Activated CD4-positive, alpha-beta T cell treated with anti-CD3 and anti-CD28 coated beads, Interleukin-2, Interleukin-6, amounts not matched to agents 100 ng/mL and 50 ng/mL, durations not matched to agents 16 hours and 8 hours (primary cell): ENCODE data around the gene SPP1.
"Not testable (repeated sequence)": the region's sequence is repeated elsewhere in the genome, so short reads cannot be mapped to it uniquely, and the experiment has no call there.

ENCODE experiments used
- DNase-seq: peaks from one replicate; pipeline ENCODE4 v3.0.0-alpha.2; 2020

The SPP1 gene

GRCh38 chr4:87975466-87975865 is at the start of gene SPP1:
SPP1 (plus strand) TSS chr4:87975714; CDS start chr4:87976896, 1,182 bp downstream.
- peak; percentile 34 for DNase-seq

DNA sequence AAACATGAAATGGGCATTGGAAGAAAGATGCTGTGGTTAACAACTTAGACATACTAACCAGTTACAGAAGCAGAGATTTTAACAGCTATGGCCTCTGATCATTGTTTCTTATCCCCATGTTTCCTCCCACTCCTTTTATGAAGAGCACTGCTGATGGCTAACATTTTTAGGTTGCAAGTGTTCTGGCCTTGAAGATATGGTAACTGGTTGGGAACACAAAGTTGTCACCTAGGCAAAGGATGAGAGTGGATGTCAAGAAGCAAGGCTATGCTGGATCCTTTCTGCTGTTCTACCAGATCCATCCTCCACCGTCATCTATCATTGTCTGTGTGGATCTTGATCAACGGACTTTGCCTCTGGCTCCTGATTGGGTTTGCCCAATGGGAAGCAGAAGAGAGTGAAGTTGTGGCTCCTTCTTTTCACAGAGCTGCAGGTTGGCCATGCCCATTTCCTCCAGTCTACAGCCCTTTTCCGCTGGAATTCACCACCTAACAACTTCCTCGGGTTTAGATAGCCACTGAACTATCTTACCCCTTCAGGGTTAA is 48.9 kb upstream of the SPP1 start:
- no peak for DNase-seq

DNA sequence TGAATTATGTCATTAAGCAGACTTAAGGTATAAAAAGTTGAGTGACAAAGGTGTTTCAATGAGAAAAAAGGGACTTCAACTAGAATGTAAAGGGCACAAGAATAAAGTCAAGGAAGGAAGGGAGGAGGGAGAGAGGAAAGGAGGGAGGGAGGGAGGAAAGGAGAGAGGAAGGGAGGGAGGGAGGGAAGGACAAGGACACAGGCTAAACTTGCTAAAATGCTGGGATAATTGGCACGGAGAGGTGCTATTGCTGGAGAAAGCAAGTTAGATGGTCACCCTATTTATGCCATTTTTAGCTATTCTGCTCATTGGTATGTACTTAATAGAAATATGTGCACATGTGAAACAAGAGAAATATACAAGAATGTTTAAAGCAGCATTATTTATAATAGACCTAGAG is 44.9 kb upstream of the SPP1 start:
- no peak for DNase-seq

- no peak for DNase-seq
Measured at GRCh38 chr4:87931932-87932331, 43.6 kb upstream of the SPP1 start.

GRCh38 chr4:87932718-87933141 is 42.8 kb upstream of the SPP1 start:
- no peak for DNase-seq

DNA sequence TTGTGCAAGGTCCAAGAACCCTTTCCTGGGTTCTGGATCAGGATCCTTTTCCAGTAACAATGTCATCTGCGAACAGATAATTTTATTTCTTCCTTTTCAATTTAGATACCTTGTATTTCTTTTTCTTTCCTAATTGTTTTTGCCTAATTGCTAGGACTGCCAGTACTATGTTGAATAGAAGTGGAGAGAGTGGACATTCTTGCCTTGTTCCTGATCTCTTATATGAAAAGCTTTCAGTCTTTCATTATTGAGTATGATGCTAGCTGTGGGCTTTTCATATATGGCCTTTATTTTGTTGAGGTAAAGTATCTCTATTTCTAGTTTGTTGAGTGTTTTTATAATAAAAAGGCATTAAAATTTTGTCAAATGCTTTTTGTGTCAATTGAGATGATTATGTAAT is 42.2 kb upstream of the SPP1 start:
- DNase-seq = no peak

- DNase-seq = no peak
Measured at GRCh38 chr4:87934157-87934704, 41.3 kb upstream of the SPP1 start.

DNA sequence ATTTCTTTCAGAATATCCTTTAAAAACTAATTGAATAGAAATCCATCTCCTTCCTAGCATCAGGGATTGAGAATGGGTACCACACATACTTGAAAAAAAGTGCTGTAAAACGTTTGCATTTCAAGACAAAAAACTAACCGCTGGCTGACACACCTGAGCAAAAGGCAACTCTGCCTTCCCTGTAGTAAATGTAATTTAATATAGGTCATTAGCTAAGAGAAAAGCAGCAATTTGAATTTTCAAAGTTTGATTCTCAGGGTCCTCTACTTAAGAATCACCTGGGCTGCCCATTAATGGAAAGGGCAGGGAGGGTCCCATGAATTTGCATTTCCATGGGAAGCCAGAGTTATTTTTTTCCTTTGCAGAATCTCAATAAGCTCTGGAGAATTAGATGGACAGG is 40.5 kb upstream of the SPP1 start:
- no peak for DNase-seq

DNA sequence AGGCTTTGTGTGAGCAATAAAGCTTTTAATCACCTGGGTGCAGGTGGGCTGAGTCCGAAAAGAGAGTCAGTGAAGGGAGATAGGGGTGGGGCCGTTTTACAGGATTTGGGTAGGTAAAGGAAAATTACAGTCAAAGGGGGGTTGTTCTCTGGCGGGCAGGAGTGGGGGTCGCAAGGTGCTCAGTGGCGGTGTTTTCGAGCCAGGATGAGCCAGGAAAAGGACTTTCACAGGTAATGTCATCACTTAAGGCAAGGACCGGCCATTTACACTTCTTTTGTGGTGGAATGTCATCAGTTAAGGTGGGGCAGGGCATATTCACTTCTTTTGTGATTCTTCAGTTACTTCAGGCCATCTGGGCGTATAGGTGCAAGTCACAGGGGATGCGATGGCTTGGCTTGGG is 39.6 kb upstream of the SPP1 start:
- not testable (repeated sequence) for DNase-seq

- no peak for DNase-seq
Measured at GRCh38 chr4:87937523-87937922, 38.0 kb upstream of the SPP1 start.

DNA sequence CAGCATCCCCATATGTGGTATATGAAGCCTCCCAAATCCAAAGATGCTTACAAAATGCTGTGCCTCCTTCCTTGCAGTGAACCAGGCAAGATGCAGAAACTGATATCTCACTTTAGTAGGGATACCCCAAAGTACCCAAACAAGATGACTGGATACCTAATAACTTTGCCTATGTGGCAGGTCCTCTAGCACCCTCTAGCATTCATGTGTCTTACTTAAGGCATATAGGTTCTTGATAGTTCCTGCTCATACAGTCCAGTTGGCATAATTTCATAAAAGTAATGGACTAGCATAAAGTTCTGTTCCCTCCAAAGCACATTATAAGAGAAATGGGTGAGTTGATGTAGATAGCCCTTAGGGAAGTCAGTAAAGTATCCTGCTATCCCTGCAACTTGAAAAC is 36.8 kb upstream of the SPP1 start:
- no peak for DNase-seq

DNA sequence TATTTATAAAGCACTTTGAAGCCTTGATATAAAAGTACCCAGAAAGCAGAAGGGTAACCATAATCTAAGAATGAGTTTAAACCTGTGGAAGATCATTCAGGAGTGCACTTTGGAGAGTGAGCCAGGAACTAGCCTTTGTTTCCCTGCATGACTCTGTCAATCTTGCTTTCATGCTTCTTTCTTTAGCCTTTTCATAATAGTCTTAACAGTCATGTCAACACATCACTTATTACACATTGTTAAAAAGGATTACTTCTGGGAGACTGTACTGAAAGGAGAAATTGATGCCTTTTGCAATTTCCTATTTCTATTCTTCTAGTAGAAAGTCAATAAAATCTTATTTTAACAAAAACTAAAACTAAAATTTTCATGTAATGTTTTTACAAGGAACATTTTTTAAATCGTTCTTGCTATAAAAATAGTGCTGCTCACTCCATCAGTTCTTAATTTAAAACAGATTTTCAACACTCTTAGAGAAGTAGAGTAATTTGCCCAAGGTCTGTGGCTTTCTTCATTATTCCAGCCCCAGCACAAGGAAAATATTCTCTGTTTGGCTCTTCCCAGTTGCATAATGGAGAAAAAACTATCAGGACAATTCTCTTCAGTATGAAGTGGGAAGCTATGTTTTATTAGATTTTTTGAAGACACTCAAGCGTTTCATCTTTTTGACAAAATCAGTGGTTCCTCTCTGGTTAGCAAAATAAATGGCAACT is 35.4 kb upstream of the SPP1 start:
- no peak for DNase-seq

- not testable (repeated sequence) for DNase-seq
Measured at GRCh38 chr4:87940809-87941208, 34.7 kb upstream of the SPP1 start.

DNA sequence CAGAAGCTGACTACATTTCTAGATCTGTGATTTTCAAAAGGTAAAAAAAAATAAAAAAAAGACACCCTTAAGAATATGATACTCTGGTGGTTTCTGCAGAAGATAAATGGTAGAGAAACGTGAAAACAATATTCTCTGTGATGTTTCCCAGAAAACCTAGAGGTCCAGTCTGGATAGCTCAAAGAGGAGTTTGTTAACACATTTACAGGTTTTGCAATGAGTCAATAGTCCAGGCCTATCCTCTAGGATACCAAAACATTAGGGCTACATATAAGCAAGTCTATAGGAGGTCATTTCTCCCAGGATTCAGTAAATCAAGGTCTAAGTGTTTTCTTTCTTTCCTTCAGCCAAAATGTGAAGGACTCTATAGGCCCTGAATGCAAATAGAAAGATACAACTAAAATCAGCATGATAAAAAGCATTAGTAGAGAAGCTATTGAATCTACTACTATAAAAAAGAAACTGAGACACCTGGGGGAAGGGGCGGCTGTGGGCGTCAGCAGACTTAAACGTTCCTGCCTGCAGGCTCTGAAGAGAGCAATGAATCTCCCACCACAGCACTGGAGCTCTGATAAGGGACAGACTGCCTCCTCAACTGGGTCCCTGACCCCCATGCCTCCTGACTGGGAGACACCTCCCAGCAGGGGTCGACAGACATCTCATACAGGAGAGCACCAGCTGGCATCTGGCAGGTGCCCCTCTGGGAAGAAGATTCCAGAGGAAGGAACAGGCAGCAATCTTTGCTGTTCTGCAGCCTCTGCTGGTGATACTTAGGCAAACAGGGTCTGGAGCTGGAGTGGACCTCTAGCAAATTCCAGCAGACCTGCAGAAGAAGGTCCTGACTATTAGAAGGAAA is 33.7 kb upstream of the SPP1 start:
- DNase-seq = no peak

- no peak for DNase-seq
Measured at GRCh38 chr4:87943660-87944149, 31.8 kb upstream of the SPP1 start.

GRCh38 chr4:87944967-87945366 is 30.5 kb upstream of the SPP1 start:
- no peak for DNase-seq

DNA sequence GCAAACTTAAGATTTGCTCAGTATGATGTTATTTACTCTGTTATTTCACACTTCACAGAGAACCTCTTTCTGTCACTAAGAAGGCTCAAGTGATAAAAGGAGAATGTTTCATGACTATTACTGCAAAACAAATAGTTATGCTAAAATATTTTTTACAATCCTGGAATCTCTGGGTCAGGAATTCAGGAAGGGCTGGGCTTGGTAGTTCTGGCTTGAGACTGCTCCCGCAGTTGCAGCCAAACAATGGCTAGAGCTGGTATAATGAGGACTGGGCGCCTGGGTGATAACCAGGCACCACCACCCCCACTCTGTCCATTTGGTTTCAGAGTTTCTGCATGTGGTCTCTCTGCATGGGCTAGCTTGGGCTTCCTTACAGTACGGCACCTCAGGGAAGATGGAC is 28.7 kb upstream of the SPP1 start:
- DNase-seq = no peak

GRCh38 chr4:87947381-87948160 is 27.9 kb upstream of the SPP1 start:
- no peak for DNase-seq

GRCh38 chr4:87949961-87950360 is 25.6 kb upstream of the SPP1 start:
- no peak for DNase-seq

GRCh38 chr4:87950493-87950892 is 25.0 kb upstream of the SPP1 start:
- no peak for DNase-seq

DNA sequence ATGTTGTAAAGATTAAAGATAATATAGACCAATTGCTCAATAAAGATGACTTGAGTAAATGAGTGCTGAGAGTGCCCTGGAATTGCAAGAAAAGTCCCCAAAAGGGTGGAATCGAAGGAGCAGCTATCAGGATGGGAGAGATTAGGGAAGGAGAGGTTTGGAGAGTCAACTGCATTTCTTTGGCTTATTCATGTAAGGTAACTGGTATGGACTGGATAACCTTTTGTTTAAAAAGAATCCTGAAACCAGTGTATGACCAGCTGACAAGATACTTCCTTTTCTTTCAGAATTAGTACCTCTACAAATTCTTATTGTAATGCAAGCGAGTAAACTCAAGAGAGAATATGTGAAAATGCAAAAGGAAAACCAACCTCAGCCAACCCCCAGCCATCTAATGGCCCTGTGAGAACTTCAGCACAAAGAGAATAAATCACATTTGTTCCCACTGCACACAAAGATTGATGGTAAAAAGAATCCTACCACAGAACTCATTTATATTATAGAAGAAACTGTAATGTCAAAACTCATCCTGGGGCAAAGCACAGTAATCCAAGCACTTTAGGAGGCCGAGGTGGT is 24.5 kb upstream of the SPP1 start:
- no peak for DNase-seq

DNA sequence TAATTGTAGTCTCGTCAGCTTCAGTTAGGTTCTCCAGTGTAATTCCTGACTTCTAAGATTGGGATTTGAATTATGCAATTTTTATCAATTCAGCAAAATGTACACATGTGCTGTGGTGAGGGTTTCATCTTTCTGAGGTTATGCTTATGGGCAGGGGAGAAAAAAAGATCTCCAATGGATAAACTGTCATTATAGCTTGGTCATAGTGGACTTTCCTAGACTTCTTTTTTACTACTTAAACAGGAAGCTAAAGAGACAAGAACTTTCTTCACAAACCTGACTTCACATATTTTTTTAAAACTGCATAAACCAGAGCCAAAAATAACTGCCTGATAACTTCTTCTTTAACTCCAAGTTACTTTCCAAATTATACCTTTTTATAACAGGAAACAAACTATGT is 21.7 kb upstream of the SPP1 start:
- DNase-seq = no peak
